Tongue (tissue), 3 donors: Measurements from ENCODE around the gene NUDT16L1. TPM values are rescaled to one million over a fixed set of nuclear protein-coding genes. Genes with fewer than 3 reads are reported as not detected.
A peak's percentile ranks its signal among the peaks of the same experiment; 100 is the strongest.
"Not testable (repeated sequence)": the region's sequence is repeated elsewhere in the genome, so short reads cannot be mapped to it uniquely, and the experiment has no call there.

Source experiments
- DNase-seq: peaks from one replicate; pipeline ENCODE4 v3.0.0-alpha.2; 2015
- small RNA-seq: library from RNA; depleted of rRNA; stranded (forward); fragments of <200 nt; gene quantifications from one replicate; pipeline ENCODE3, GENCODE V24; 2014; ENCODE audit warnings: low replicate concordance
- total RNA-seq: library from RNA; depleted of rRNA; stranded (reverse); fragments of >200 nt; gene quantifications from one replicate; pipeline ENCODE4 v1.2.3, GENCODE V29; 2014

The NUDT16L1 gene
- total RNA-seq, 1 donor from 2014 or later: 38.2 TPM

DNA sequence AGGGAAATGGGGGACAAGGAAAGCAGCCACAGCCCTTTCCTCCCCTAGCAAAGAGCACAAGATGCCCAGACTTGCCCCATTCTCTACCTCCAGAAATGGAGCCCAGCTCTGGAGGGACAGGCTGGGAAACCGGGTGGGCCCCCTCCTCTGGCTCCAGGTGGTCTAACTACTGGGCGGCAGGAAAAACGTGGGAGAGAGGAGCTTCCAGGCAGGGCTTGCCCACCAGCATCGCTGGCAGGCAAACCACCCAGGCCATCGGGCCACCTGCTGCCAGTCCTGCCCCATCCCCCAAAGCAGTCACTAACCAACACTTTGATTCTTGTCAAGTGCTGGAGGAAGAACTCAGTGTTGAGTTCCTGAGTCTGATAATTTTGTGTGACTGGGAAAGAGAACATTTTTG lies 25.1 kb downstream of the NUDT16L1 start:
- DNase-seq: no peak

DNA sequence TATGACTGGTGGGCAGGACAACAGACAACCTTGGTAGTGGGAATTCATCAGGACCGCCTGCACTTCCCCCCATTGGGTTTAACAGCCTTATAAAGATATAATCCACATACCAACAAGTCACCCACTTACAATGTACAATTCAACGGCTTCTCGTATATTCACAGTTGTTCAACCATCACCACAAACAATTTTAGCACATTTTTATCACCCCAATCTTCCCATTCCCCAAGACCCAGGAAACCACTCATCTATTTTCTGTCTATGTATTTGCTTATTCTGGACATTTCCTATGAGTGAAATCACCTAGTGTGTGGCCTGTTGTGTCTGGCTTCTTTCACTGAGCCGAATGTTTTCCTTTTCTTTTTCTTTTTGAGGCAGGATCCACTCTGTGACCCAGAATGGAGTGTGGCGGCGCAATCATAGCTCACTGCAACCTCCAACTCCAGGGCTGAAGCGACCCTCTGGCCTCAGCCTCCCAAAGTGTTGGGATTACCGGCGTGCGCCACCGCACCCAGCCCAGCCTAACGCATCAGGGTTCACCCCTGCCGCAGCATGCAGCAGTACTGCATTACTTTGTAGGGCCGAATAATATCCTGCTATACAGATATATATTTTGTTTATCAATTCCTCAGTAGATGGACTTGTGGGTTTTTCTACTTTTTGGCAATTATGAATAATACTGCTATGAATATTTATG lies 29.9 kb downstream of the NUDT16L1 start:
- no peak for DNase-seq

DNA sequence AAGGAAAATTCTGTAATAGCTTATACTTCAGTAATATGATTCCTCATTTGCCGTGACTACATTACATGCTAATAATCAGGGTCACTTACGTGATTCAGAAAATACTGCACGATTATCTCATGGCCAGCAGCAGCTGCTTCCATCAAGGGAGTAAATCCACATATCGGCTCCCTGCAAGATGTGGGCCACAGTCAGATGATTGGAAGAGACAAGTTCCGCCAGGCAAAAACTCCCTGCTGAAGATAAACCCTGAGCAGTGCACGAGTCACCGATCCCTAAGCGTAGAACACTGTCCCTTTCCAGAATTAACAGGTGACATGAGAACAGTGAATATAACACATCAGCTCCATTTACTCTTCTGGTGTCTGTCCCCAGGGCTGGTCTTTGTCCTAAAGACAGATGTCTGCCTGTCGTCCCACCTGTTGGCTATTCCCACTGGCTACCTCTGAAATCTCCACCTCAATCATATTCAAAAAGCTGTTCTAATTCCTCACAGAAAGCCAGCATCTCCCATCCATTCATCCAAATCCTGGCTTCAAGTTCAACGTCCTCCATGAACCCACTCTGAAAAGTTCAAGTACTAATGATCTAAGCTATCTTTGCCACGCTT lies 31.4 kb downstream of the NUDT16L1 start:
- DNase-seq: peak; percentile 43

DNA sequence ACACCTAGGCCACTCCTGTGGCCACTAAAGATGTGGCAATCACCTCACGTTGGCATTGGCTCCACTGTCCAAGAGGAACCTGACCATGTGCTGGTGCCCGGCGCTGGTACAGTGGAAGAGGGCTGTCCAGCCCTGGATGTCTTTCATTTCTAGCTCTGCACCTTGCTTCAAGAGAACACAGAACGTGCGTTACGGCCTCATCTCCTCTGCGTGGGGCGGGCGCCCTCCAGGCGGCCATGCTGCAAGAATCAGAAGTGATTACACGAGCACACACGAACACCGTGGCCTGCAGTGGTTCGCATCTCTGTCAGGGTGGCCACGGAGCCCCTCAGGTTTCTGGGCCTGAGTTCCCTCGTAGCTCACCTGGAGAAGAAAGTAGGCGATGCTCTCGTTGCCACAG lies 33.3 kb downstream of the NUDT16L1 start:
- no peak for DNase-seq

DNA sequence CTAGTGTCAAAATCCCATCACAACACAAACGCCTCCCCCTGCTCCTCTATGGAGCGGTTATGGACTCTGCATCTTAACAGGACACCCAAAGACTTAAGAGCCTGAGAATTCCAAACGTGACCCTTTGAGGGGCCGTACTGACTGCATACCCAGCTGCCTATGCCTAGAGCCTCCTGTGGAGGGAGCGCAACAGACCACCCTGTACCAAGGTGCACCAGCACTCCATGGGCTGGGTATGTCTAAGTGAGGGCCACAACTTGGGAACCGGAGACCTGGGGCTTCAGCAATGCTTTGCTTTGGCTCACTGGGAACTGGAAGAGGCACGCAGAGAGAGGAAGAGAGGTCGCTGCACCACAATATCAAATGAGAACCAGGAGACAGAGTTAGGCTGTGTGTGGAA lies 35.3 kb downstream of the NUDT16L1 start:
- DNase-seq: no peak

DNA sequence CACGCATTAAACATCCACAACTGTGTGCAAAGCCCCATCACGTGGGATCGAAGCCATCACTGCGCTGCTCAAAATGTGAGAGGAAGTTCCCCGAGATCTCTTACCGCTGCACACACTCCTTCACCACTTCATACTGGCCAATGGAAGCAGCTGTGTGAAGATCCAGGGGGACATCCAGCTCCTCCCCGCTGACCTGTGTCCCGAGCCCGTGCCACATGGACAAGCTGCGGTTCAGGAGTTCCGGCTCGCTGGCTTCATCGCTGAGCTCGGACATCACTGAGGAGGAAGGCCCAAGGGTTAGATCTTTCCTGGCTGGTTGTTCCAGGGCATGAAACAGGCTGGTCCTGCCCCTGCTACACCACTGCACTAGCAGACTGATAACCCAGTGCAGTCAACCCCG lies 36.5 kb downstream of the NUDT16L1 start:
- no peak for DNase-seq

DNA sequence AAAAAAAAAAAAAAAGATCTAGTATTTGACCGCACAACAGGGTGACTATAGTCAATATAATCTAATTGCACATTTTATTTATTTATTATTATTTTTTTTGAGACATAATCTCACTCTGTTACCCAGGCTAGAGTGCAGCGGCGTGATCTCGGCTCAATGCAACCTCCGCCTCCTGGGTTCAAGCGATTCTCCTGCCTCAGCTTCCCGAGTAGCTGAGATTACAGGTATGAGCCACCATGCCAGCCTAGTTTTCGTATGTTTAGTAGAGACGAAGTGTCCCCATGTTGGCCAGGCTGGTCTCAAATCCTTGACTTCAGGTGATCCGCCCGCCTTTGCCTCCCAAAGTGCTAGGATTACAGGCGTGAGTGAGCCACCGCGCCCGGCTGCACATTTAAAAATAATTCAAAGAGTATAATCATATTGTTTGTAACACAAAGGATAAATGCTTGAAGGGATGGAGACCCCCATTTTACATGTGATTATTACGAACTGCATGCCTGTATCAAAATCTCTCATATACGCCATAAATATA lies 39.9 kb downstream of the NUDT16L1 start:
- DNase-seq: no peak

DNA sequence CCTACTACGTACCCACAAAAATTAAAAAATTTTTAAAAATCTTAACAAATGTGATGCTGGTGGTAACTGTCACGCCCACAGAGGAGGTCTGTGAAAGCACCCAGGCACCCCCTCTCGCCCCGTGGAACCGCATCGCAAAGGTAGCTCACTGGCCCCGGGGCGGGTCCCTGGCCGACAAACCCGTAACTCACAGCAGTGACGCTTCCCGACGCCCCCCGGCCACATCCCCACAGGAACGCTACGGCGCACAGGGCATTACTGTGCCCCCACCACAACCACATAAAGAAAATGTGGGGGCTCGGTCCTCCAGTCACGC lies 40.3 kb downstream of the NUDT16L1 start:
- DNase-seq: no peak

DNA sequence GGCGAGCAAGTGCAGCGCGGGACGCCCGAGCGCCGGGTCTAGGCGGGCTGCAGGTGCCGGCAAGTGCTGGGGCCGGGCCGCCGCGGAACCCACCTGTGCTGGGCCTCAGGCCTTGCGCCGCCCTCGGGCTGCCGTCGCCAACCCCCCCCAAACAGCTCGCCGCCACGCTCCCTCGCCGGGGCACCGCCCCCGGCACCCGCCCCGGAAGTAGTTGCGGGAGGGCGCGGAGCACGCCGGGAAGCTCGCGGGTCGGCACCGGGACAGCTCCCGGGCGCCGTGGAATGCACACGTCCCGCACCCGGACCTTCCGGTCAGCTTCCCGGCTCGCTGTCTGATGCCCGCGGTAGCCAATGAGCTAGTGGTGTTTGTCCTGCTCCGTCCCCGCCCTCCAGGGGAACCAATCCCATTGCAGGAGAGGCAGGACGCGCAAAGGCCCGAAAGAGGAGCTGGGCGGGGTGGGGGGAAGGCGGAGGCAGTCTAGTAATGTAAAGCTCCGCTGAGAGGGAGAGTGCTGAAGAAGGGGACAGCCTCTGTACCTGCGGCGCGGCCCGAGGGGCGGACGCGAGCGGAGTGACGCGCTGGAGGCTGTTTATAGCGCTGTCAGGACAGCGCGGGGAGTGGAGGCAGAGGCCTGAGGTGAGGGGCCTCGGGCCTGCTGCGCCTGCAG lies 40.8 kb downstream of the NUDT16L1 start, which contains the start of the genes ANKS3 and DNAAF8:
Gene ANKS3 (minus strand): TSS at position 209 of the 667 bp plus-strand sequence. CDS start 4,122 bp downstream, outside the sequence.
Gene DNAAF8 (plus strand): TSS at position 475 of the 667 bp plus-strand sequence. CDS start 1,978 bp downstream, outside the sequence.
- DNase-seq: peak; percentile 98

DNA sequence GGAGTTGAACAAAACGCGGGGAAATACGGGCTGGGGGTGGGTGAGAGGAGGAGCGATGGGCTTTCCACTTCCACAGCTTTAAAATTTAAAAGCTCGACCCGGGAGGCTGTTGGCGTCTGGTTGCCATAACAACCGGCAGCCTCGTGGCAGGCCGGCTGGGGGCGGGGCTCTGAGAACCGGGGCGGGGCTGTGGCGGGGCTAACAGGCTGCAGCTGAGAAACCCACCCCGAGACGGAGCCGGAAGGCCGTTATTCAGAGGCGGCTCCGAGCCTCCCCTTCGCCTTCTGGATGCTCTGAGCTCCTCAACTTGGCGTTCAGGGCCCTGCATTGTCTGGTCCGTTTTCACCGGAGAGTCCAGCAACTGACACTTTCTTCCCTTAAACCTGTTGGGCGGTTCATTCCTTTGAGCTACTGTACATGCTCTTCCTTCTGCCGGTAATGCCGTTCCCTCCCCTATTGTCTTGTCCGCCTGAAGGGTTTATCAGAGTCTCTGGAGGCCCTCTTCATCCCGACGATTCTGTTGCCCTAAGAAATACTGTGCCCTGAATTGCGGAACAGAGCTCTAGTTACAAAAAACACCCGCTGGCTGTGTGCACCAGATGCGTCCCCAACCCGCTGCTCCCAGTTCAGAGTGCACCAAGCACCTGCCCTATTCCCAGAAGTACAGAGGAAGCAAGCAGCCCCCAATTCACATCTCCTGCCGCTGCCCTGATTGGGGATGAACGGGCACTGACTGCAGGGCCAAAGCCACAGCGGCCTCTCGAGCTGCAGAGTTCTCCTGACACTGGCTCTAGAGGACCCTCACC lies 41.6 kb downstream of the NUDT16L1 start:
- DNase-seq: peak; percentile 94

DNA sequence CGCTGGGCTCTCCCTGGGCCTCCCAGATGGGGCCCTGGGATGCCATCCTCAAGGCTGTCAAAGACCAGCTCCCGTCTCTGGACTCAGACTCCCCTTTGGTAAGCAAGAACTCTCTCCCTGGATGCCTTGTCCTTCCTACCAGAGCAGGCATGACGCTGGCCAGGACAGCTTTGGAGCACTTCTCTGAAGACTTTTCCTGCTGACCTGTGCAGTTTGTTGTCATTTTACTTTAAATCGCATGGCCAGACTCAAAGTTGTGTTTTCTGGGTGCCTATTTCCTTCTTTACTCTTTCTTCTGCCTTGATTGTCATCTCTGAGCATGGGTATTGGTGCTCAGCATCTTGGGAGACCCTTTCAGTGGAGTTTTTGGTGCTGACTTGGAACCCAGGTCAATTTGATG lies 43.2 kb downstream of the NUDT16L1 start:
- no peak for DNase-seq

DNA sequence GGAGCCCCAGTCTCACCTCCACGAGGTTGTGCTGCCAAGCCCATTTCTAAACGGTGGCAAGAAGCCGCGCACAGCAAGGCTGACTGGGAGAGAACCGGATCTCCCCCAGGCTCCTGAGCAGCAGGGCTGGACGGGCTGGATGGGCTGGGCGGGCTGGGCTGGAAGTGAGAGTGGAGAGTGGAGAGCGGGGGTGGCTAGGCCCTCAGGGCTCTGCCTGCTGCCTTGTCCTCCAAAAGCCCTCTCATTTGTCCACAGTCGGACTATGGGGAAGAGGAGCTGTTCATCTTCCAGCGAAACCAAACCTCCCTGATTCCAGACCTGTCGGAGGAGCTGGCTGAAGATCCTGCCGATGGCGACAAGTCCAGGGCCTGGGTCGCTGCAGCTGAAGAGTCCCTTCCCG lies 44.2 kb downstream of the NUDT16L1 start:
- DNase-seq: no peak

DNA sequence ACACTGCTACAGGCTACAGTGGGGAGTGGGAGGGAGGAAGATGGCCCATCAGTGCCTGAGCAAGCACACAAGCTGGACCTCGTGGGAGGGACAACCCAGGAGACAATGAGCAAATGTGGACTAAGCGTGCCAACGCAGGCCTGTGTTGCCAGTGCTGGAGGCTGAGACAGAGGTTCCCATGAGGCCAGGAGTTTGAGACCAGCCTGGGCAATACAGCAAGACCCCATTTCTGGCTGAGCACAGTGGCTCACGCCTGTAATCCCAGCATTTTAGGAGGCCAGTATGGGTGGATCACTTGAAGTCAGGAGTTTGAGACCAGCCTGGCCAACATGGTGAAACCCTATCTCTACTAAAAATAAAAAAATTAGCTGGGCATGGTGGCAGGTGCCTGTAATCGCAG lies 45.0 kb downstream of the NUDT16L1 start:
- not testable (repeated sequence) for DNase-seq

DNA sequence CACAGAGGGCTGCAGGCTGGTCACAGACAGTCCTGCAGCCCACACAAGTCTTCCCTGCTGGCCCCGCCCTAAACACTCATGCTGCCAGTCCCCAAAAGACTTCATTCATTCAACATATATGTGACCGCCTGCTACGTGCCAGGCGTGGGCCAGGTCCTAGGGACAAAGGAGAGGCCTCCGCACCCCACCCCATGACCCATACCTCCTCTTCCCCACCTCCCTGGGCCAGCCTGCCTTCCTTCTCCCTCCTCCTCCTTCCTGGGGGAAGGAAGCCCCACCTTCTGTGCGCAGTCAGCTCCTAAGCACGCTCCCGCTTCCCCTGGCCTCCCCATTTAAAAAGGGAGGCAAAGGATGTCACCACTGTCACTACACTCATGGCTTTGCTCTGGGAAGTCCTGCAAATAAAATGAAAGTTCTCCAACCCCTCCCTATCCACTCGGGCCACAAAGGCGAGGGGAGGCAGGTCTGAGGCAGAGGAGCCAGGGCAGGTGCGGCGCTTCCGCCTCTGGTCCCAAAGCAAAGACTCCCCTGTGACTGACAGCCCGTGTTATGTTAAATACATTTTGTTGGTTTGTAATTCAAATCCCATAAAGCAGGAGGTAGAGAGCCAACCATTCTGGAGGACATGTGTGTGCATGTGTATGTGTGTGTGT lies 50.0 kb downstream of the NUDT16L1 start:
- DNase-seq: no peak

DNA sequence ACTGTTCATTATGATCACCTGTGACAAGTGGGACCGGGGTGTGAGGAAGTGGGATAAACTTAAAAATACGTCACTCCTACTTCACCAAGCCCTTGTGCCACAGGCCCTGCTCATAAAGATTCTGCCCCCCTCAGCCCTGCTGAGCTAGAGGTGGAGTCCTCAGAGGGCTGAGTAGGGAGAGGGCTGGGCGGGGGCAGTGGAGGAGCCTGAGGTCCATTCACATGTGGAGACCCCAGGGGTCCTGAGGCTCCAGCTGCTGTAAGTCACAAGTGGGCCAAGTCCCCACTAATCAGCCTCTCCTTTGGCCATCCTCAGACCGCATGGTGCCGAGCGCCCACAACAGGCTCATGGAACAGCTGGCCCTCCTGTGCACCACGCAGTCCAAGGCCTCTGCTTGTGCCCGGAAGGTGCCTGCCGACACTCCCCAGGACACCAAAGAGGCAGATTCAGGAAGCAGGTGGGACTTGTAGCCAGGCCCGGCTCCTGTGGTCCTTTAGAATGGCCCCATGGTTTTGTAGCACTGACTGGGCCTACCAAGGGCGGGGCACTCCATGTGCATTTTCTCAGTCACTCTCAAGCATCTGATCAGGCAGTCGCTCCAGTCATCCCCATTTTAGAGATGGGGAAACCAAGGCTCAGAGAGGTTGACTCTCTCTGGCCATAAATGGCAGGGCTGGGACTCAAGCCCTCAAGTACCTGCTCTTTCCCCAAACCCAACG lies 51.4 kb downstream of the NUDT16L1 start:
- no peak for DNase-seq

DNA sequence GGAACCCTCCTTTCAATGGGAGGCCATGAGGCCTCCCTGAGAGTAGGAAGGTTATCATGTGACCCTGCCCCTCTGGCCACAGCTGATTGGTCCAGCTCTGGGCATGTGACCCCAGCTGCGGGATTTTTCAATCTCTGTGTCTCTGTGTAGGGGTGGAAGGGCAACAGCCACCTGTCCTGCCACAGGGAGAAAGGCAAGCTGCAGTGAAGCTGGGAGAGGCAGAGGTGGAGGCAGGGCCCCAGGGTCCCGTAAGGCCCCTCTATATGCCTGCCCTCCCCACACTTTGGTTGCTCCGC lies 51.9 kb downstream of the NUDT16L1 start:
- DNase-seq: no peak

Small RNA genes lying within 50 kb of the gene (small RNA-seq; reads per million reads assigned to genes)
- gene MIR6769A: not detected

Other genes with a start within 250 kb of the NUDT16L1 start
- 27.7 TPM for gene NMRAL1, start 218.9 kb upstream of the NUDT16L1 start, total RNA-seq
- 28.5 TPM for gene HMOX2, start 217.2 kb upstream of the NUDT16L1 start, total RNA-seq
- 10.6 TPM for gene CDIP1, start 154.8 kb upstream of the NUDT16L1 start, total RNA-seq
- 0.72 TPM for gene C16orf96, start 137.2 kb upstream of the NUDT16L1 start, total RNA-seq
- gene UBALD1, start 78.7 kb upstream of the NUDT16L1 start, total RNA-seq: 13.3 TPM
- 34.6 TPM for gene MGRN1, start 68.7 kb upstream of the NUDT16L1 start, total RNA-seq
- gene ANKS3, start 40.7 kb downstream of the NUDT16L1 start, total RNA-seq: 20.7 TPM
- gene DNAAF8, start 41.0 kb downstream of the NUDT16L1 start, total RNA-seq: 0.41 TPM
- gene ZNF500, start 73.6 kb downstream of the NUDT16L1 start, total RNA-seq: 23.6 TPM
- not detected for gene SEPTIN12, start 94.8 kb downstream of the NUDT16L1 start, total RNA-seq
- gene SMIM22, start 101.8 kb downstream of the NUDT16L1 start, total RNA-seq: not detected
- gene ROGDI, start 109.1 kb downstream of the NUDT16L1 start, total RNA-seq: 12.6 TPM
- gene GLYR1, start 153.7 kb downstream of the NUDT16L1 start, total RNA-seq: 42.0 TPM
- gene UBN1, start 153.9 kb downstream of the NUDT16L1 start, total RNA-seq: 19.7 TPM
- 105 TPM for gene PPL, start 243.6 kb downstream of the NUDT16L1 start, total RNA-seq